WTC11 (cell line): ENCODE measurements around the gene CNP. TPM values are rescaled to one million over a fixed set of nuclear protein-coding genes. Genes with fewer than 3 reads are reported as not detected.

Source experiments
- ATAC-seq: fragments of 200-7000 bp; cut with Tn5 transposase; 2 replicates; pipeline ENCODE4 v1.10.0; 2021; ENCODE audit warnings: mild to moderate bottlenecking, moderate library complexity
- CTCF ChIA-PET: fragments of 300-600 bp; sonication (Branson Sonifier 250); formaldehyde crosslinking; loops from one replicate; lab custom pipeline; 2021; ENCODE audit warnings: antibody characterized with exemption; lab: Charles Lee
- POLR2A ChIA-PET: fragments of 350-600 bp; sonication (Branson Sonifier 250); formaldehyde crosslinking; loops from one replicate; lab custom pipeline; 2021; ENCODE audit warnings: antibody characterized with exemption; lab: Charles Lee
- DNase-seq: peaks from one replicate; pipeline ENCODE4 v3.0.0; 2021; ENCODE audit warnings: low spot score
- H3K27ac Mint-ChIP-seq: 2 replicates; pipeline ENCODE4 v1.8.0; 2021; ENCODE audit warnings: mixed read lengths
- H3K27me3 Mint-ChIP-seq: 2 replicates; pipeline ENCODE4 v1.8.0; 2021; ENCODE audit warnings: low read depth, mild to moderate bottlenecking, moderate library complexity, mixed read lengths
- H3K36me3 Mint-ChIP-seq: 2 replicates; pipeline ENCODE4 v1.8.0; 2021; ENCODE audit warnings: mixed read lengths
- H3K4me1 Mint-ChIP-seq: 2 replicates; pipeline ENCODE4 v1.8.0; 2022; ENCODE audit warnings: mixed read lengths
- H3K4me3 Mint-ChIP-seq: 2 replicates; pipeline ENCODE4 v1.8.0; 2021; ENCODE audit warnings: mild to moderate bottlenecking, moderate library complexity, mixed read lengths
- H3K9me3 Mint-ChIP-seq: 2 replicates; pipeline ENCODE4 v1.8.0; 2021; ENCODE audit warnings: mixed read lengths
- ATF3 ChIP-seq: sonication (generic); formaldehyde crosslinking; conservative IDR thresholded peaks from 2 replicates; pipeline ENCODE4 v1.8.1; 2022; ENCODE audit warnings: mild to moderate bottlenecking, missing genetic modification reagents
- EMX1 ChIP-seq: fragments of 250-450 bp; sonication (Bioruptor Pico); IDR thresholded peaks from 2 replicates; pipeline ENCODE4 v1.8.0; 2021; ENCODE audit warnings: mild to moderate bottlenecking
- ESRRA ChIP-seq: sonication (generic); formaldehyde crosslinking; IDR thresholded peaks from 2 replicates; pipeline ENCODE4 v1.8.1; 2022; ENCODE audit warnings: mild to moderate bottlenecking, missing genetic modification reagents, borderline replicate concordance
- ETV6 ChIP-seq: sonication (generic); formaldehyde crosslinking; IDR thresholded peaks from 2 replicates; pipeline ENCODE4 v1.8.1; 2022; ENCODE audit warnings: mild to moderate bottlenecking, missing genetic modification reagents
- FOXJ3 ChIP-seq: sonication (generic); formaldehyde crosslinking; IDR thresholded peaks from 2 replicates; pipeline ENCODE4 v1.9.0; 2021; ENCODE audit warnings: missing genetic modification reagents, mild to moderate bottlenecking, borderline replicate concordance
- FOXP4 ChIP-seq: sonication (generic); formaldehyde crosslinking; IDR thresholded peaks from 2 replicates; pipeline ENCODE4 v1.8.0; 2022; ENCODE audit warnings: mild to moderate bottlenecking, missing genetic modification reagents
- IRF1 ChIP-seq: sonication (generic); formaldehyde crosslinking; IDR thresholded peaks from 2 replicates; pipeline ENCODE4 v1.8.0; 2023; ENCODE audit warnings: missing genetic modification reagents
- KAT7 ChIP-seq: sonication (generic); formaldehyde crosslinking; IDR thresholded peaks from 2 replicates; pipeline ENCODE4 v1.8.1; 2023; ENCODE audit warnings: missing genetic modification reagents, mild to moderate bottlenecking, borderline replicate concordance
- MLX ChIP-seq: sonication (generic); formaldehyde crosslinking; IDR thresholded peaks from 2 replicates; pipeline ENCODE4 v1.8.1; 2023; ENCODE audit warnings: mild to moderate bottlenecking, missing genetic modification reagents, moderate library complexity
- PRRX2 ChIP-seq: fragments of 250-450 bp; sonication (Bioruptor Pico); IDR thresholded peaks from 2 replicates; pipeline ENCODE4 v1.8.0; 2021; ENCODE audit warnings: mild to moderate bottlenecking
- TP53 ChIP-seq: sonication (generic); formaldehyde crosslinking; IDR thresholded peaks from 2 replicates; pipeline ENCODE4 v1.8.1; 2023; ENCODE audit warnings: mild to moderate bottlenecking, missing genetic modification reagents
- ZNF396 ChIP-seq: fragments of 250-450 bp; sonication (Bioruptor Pico); IDR thresholded peaks from 2 replicates; pipeline ENCODE4 v1.8.0; 2021; ENCODE audit warnings: mild to moderate bottlenecking, moderate library complexity, borderline replicate concordance
- ZNF423 ChIP-seq: fragments of 250-450 bp; sonication (Bioruptor Pico); IDR thresholded peaks from 2 replicates; pipeline ENCODE4 v2.1.2; 2022; ENCODE audit warnings: mild to moderate bottlenecking, moderate library complexity
- total RNA-seq: library from RNA; stranded (reverse); gene quantifications from 3 replicates; pipeline ENCODE4 v1.2.3, GENCODE V29; 2021
- TF ChIP-seq, protein P1 (sequence below): sonication (generic); formaldehyde crosslinking; conservative IDR thresholded peaks from 2 replicates; pipeline ENCODE4 v1.8.1; 2023; ENCODE audit warnings: mild to moderate bottlenecking, low read depth, missing genetic modification reagents, moderate library complexity
- TF ChIP-seq, protein P2 (sequence below): sonication (generic); formaldehyde crosslinking; IDR thresholded peaks from 2 replicates; pipeline ENCODE4 v1.8.1; 2022; ENCODE audit warnings: mild to moderate bottlenecking, missing genetic modification reagents, moderate library complexity, borderline replicate concordance

Gene CNP
- total RNA-seq, 1 experiment from 2014 or later, result 52.5 TPM

GRCh38 chr17:41966463-41967140 is at the start of gene CNP (continued):
- TF ChIP-seq IRF1 (CRISPR knock-in tag), result no peak
- TF ChIP-seq ZNF396, result no peak
- no peak; the same call in 1 of the 2 replicates for TF ChIP-seq MLX (CRISPR knock-in tag)
- 0 out of 2 replicates have a peak, but pooled peaks have one; percentile 7 for TF ChIP-seq PRRX2
- TF ChIP-seq, protein P1, sequence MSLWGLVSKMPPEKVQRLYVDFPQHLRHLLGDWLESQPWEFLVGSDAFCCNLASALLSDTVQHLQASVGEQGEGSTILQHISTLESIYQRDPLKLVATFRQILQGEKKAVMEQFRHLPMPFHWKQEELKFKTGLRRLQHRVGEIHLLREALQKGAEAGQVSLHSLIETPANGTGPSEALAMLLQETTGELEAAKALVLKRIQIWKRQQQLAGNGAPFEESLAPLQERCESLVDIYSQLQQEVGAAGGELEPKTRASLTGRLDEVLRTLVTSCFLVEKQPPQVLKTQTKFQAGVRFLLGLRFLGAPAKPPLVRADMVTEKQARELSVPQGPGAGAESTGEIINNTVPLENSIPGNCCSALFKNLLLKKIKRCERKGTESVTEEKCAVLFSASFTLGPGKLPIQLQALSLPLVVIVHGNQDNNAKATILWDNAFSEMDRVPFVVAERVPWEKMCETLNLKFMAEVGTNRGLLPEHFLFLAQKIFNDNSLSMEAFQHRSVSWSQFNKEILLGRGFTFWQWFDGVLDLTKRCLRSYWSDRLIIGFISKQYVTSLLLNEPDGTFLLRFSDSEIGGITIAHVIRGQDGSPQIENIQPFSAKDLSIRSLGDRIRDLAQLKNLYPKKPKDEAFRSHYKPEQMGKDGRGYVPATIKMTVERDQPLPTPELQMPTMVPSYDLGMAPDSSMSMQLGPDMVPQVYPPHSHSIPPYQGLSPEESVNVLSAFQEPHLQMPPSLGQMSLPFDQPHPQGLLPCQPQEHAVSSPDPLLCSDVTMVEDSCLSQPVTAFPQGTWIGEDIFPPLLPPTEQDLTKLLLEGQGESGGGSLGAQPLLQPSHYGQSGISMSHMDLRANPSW, result no peak
- TF ChIP-seq, protein P2, sequence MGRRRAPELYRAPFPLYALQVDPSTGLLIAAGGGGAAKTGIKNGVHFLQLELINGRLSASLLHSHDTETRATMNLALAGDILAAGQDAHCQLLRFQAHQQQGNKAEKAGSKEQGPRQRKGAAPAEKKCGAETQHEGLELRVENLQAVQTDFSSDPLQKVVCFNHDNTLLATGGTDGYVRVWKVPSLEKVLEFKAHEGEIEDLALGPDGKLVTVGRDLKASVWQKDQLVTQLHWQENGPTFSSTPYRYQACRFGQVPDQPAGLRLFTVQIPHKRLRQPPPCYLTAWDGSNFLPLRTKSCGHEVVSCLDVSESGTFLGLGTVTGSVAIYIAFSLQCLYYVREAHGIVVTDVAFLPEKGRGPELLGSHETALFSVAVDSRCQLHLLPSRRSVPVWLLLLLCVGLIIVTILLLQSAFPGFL (CRISPR knock-in tag), result no peak
- TF ChIP-seq TP53 (CRISPR knock-in tag), result no peak

DNA sequence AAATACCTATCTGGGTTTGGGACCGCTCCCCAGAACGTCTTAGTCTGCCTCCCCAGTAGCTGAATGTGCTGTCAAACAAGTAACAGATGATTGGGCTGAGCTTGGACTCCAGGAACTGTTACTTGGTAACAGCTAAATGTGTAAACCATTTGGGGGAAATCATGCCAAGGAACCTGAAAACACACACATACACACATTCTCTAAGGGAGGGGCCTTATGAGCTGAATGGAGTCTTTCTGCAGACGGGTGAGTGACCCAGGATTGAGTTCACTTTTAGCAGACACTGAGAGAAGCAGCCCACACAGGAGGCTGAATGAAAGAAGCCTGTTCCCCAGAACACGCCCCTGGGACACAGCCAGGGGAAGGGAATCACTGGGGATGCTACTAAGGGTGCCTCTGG is 49.4 kb upstream of the CNP start:
- Mint-ChIP-seq H3K4me1 (peaks cover 51% of the 10 kb centered on the region), H3K27ac (peak overlapping the region; percentile 52; the same call in 1 of the 2 replicates), H3K27me3 (no peaks in the 10 kb centered on the region), H3K9me3 (no peaks in the 10 kb centered on the region), H3K4me3 (peak overlapping the region; percentile 84), H3K36me3 (peaks cover 17% of the 10 kb centered on the region)
- CTCF ChIA-PET, result interaction anchor here (0.7 to 8.6 kb wide), 5 partner anchors 13 to 179 kb away, joined by 3 to 134 read pairs (median 20); partner anchors contain the start of genes JUP and ODAD4
- ATAC-seq (no peak), DNase-seq (no peak)
- TF ChIP-seq FOXJ3 (no peak), ATF3 (no peak), ESRRA (CRISPR knock-in tag) (no peak), KAT7 (CRISPR knock-in tag) (no peak), ZNF423 (no peak), FOXP4 (no peak), ETV6 (no peak)
- POLR2A ChIA-PET, result interaction anchor here (0.6 to 2.6 kb wide), 4 partner anchors 13 to 119 kb away, joined by 3 to 14 read pairs (median 6); partner anchors contain the start of genes CNP and ODAD4

- no peak for ATAC-seq
- peak overlapping the region; percentile 84 for H3K4me3 Mint-ChIP-seq
- peaks cover 51% of the 10 kb centered on the region for H3K4me1 Mint-ChIP-seq
- no peak for TF ChIP-seq EMX1
- TF ChIP-seq, protein P2 (CRISPR knock-in tag), result 0 out of 2 replicates have a peak, but pooled peaks have one; percentile 10
- ChIA-PET CTCF (interaction anchor here (1.2 to 8.6 kb wide), 6 partner anchors 13 to 263 kb away, joined by 3 to 134 read pairs (median 12); partner anchors contain the start of genes JUP, KCNH4 and ODAD4), POLR2A (interaction anchor here (0.6 to 2.6 kb wide), 7 partner anchors 10 to 118 kb away, joined by 3 to 14 read pairs (median 5); partner anchors contain the start of genes DNAJC7, KLHL11 and ODAD4)
- peak; percentile 37 for DNase-seq
- no peak overlapping the region for H3K27ac Mint-ChIP-seq
- no peaks in the 10 kb centered on the region for H3K27me3 Mint-ChIP-seq
- H3K36me3 Mint-ChIP-seq, result peaks cover 11% of the 10 kb centered on the region
- no peaks in the 10 kb centered on the region for H3K9me3 Mint-ChIP-seq
Observed at GRCh38 chr17:41917679-41918313, 48.8 kb upstream of the CNP start.
